DOHH2 (cell line): ENCODE data around the gene HINFP.

Experiments
- CTCF ChIP-seq: fragments of 200-600 bp; sonication (generic); IDR thresholded peaks from one replicate; pipeline ENCODE4 v1.5.1; 2014; ENCODE audit warnings: antibody characterized with exemption, mild to moderate bottlenecking, low read depth, low read length; ENCODE audit not compliant: poor library complexity, severe bottlenecking
- EZH2phosphoT487 ChIP-seq: fragments of 200-600 bp; sonication (generic); IDR thresholded peaks from 2 replicates; pipeline ENCODE4 v1.6.1; 2017; ENCODE audit warnings: borderline replicate concordance, mild to moderate bottlenecking, antibody characterized with exemption, low read length, moderate library complexity, mixed read lengths

GRCh38 chr11:119092880-119093842 is 28.2 kb upstream of the HINFP start:
- TF ChIP-seq CTCF, result no peak
- TF ChIP-seq EZH2phosphoT487, result no peak
